Caco-2 (cell line): ENCODE data around the gene HNRNPA2B1. TPM values are rescaled to one million over a fixed set of nuclear protein-coding genes. Genes with fewer than 3 reads are reported as not detected.

Experiments
- BruUV-seq: library from RNA; stranded (reverse); fragments of 400-500 nt; replicated peaks from 2 replicates; lab custom pipeline; 2021; lab: Mats Ljungman, UMichigan
- CTCF ChIA-PET: fragments of 300-600 bp; sonication (Branson Sonifier 250); formaldehyde crosslinking; loops from one replicate; lab custom pipeline; 2022; ENCODE audit warnings: antibody characterized with exemption; lab: Charles Lee
- POLR2A ChIA-PET: fragments of 300-600 bp; sonication (Branson Sonifier 250); formaldehyde crosslinking; loops from one replicate; lab custom pipeline; 2022; ENCODE audit warnings: antibody characterized with exemption; lab: Charles Lee
- DNase-seq, 2 experiments: peaks; one replicate each; pipeline versions ENCODE4 v3.0.0 to v3.0.0-alpha.2; 2020 to 2022
- H3K27me3 ChIP-seq: replicated peaks from 2 replicates; pipeline ENCODE4 v1.6.0; 2011; ENCODE audit warnings: low read length; ENCODE audit not compliant: control insufficient read depth, insufficient read depth
- H3K36me3 ChIP-seq: 2 replicates; pipeline ENCODE4 v1.5.1; 2011; ENCODE audit warnings: low read length; ENCODE audit not compliant: control insufficient read depth, insufficient read depth
- H3K4me1 ChIP-seq: fragments of 250-450 bp; sonication (Bioruptor Pico); 2 replicates; pipeline ENCODE4 v1.5.1; 2020; ENCODE audit warnings: mild to moderate bottlenecking
- H3K4me3 ChIP-seq: 2 replicates; pipeline ENCODE4 v1.5.1; 2011; ENCODE audit warnings: low read depth, mild to moderate bottlenecking, control low read depth, low read length
- H3K9me3 ChIP-seq: fragments of 250-450 bp; sonication (Bioruptor Pico); 2 replicates; pipeline ENCODE4 v1.5.1; 2020; ENCODE audit warnings: mild to moderate bottlenecking, moderate library complexity
- H3K27ac Mint-ChIP-seq: one replicate; pipeline ENCODE4 v1.8.0; 2022; ENCODE audit warnings: mixed read lengths; ENCODE audit not compliant: unreplicated experiment
- H3K27me3 Mint-ChIP-seq: one replicate; pipeline ENCODE4 v1.8.0; 2022; ENCODE audit warnings: mixed read lengths; ENCODE audit not compliant: insufficient read depth, unreplicated experiment
- H3K36me3 Mint-ChIP-seq: one replicate; pipeline ENCODE4 v1.8.0; 2022; ENCODE audit warnings: mild to moderate bottlenecking, mixed read lengths; ENCODE audit not compliant: insufficient read depth, unreplicated experiment
- H3K4me1 Mint-ChIP-seq: one replicate; pipeline ENCODE4 v1.8.0; 2022; ENCODE audit warnings: low read depth, mixed read lengths; ENCODE audit not compliant: unreplicated experiment
- H3K4me3 Mint-ChIP-seq: one replicate; pipeline ENCODE4 v1.8.0; 2022; ENCODE audit warnings: mild to moderate bottlenecking, moderate library complexity, mixed read lengths; ENCODE audit not compliant: unreplicated experiment
- H3K9me3 Mint-ChIP-seq: one replicate; pipeline ENCODE4 v1.8.0; 2022; ENCODE audit warnings: mixed read lengths; ENCODE audit not compliant: unreplicated experiment
- CTCF ChIP-seq, 2 experiments: fragments of 200-600 bp in 1 of 2; IDR thresholded peaks; 1 replicate in 1 of 2; 2 replicates in 1 of 2; pipeline versions ENCODE4 v1.5.1 to v1.8.0; 2011 to 2022; ENCODE audit warnings: antibody characterized with exemption in 1 of 2, control low read depth in 1 of 2, inconsistent platforms in 1 of 2, low read depth in 1 of 2, low read length in 1 of 2, mild to moderate bottlenecking in 1 of 2, moderate library complexity in 1 of 2; ENCODE audit not compliant: insufficient read depth in 1 of 2, severe bottlenecking in 1 of 2, unreplicated experiment in 1 of 2
- intact Hi-C: fragments of 100-400 bp; cut with micrococcal nuclease; formaldehyde crosslinking; loops from one replicate; pipeline ENCODE4 v1.10.0; 2022; ENCODE audit not compliant: unreplicated experiment
- total RNA-seq: library from RNA; stranded (reverse); gene quantifications from 2 replicates; pipeline ENCODE4 v1.2.3, GENCODE V29; 2022

The HNRNPA2B1 gene
- total RNA-seq, 1 experiment from 2014 or later, result 799 TPM

- Histone ChIP-seq H3K4me1 (peaks cover 13% of the 10 kb centered on the region), H3K36me3 (0 out of 2 replicates have a peak, but pooled peaks cover 1% of the 10 kb centered on the region), H3K4me3 (no peak overlapping the region), H3K27me3 (no peaks in the 10 kb centered on the region), H3K9me3 (no peaks in the 10 kb centered on the region)
- H3K27me3 Mint-ChIP-seq, result no peaks in the 10 kb centered on the region
- H3K4me1 Mint-ChIP-seq, result peaks cover 21% of the 10 kb centered on the region
- TF ChIP-seq CTCF (IDR thresholded peaks at IDR 0.05; ENCODE audit: insufficient read depth in 1 of 2, low read depth in 1 of 2, low read length in 1 of 2, severe bottlenecking in 1 of 2, unreplicated experiment in 1 of 2), result no peak
- H3K4me3 Mint-ChIP-seq, result no peak overlapping the region
- H3K27ac Mint-ChIP-seq, result peak overlapping the region; percentile 64
- no peaks in the 10 kb centered on the region for H3K9me3 Mint-ChIP-seq
- intact Hi-C loops, result loop anchor here (10.0 kb wide), 1 partner anchor 176 kb away; no protein-coding TSS in a partner anchor
- no TSS peak for BruUV-seq
- ChIA-PET CTCF (interaction anchor here (0.6 kb wide), 1 partner anchor 190 kb away, joined by 3 read pairs; no protein-coding TSS in a partner anchor), POLR2A (no interaction called here)
- peak in 1 of 2 experiments; percentile 34 for DNase-seq
- H3K36me3 Mint-ChIP-seq, result peaks cover 86% of the 10 kb centered on the region
Measured at GRCh38 chr7:26180792-26181198, 19.8 kb downstream of the HNRNPA2B1 start.

- H3K27ac Mint-ChIP-seq, result peak overlapping the region; percentile 64
- ChIA-PET CTCF (interaction anchor here (0.6 to 0.8 kb wide), 4 partner anchors 28 to 920 kb away, joined by 3 to 4 read pairs (median 3); partner anchors contain the start of gene NFE2L3), POLR2A (no interaction called here)
- H3K36me3 Mint-ChIP-seq, result peaks cover 78% of the 10 kb centered on the region
- intact Hi-C loops, result loop anchor here (1.0 to 10.0 kb wide), 2 partner anchors 27 to 175 kb away; no protein-coding TSS in a partner anchor
- Histone ChIP-seq H3K36me3 (0 out of 2 replicates have a peak, but pooled peaks cover 1% of the 10 kb centered on the region), H3K27me3 (no peaks in the 10 kb centered on the region), H3K4me1 (peaks cover 17% of the 10 kb centered on the region), H3K4me3 (no peak overlapping the region), H3K9me3 (no peaks in the 10 kb centered on the region)
- no peaks in the 10 kb centered on the region for H3K9me3 Mint-ChIP-seq
- DNase-seq, result no peak
- TF ChIP-seq CTCF (IDR thresholded peaks at IDR 0.05; ENCODE audit: insufficient read depth in 1 of 2, low read depth in 1 of 2, low read length in 1 of 2, severe bottlenecking in 1 of 2, unreplicated experiment in 1 of 2), result no peak
- no peak overlapping the region for H3K4me3 Mint-ChIP-seq
- peaks cover 13% of the 10 kb centered on the region for H3K4me1 Mint-ChIP-seq
- no peaks in the 10 kb centered on the region for H3K27me3 Mint-ChIP-seq
- BruUV-seq, result no TSS peak
Measured at GRCh38 chr7:26179826-26180497, 20.6 kb downstream of the HNRNPA2B1 start.

- Mint-ChIP-seq H3K36me3 (peaks cover 73% of the 10 kb centered on the region), H3K27me3 (no peaks in the 10 kb centered on the region), H3K27ac (no peak overlapping the region), H3K4me1 (peaks cover 9% of the 10 kb centered on the region), H3K4me3 (no peak overlapping the region), H3K9me3 (no peaks in the 10 kb centered on the region)
- TF ChIP-seq CTCF (IDR thresholded peaks at IDR 0.05; ENCODE audit: insufficient read depth in 1 of 2, low read depth in 1 of 2, low read length in 1 of 2, severe bottlenecking in 1 of 2, unreplicated experiment in 1 of 2), result no peak
- no peak for DNase-seq
- H3K27me3 ChIP-seq, result no peaks in the 10 kb centered on the region
- peaks cover 21% of the 10 kb centered on the region for H3K4me1 ChIP-seq
- POLR2A ChIA-PET, result no interaction called here
- no peak overlapping the region for H3K4me3 ChIP-seq
- intact Hi-C loops, result loop anchor here (1.0 kb wide), 1 partner anchor 26 kb away; no protein-coding TSS in a partner anchor
- CTCF ChIA-PET, result interaction anchor here (0.6 to 0.8 kb wide), 3 partner anchors 27 to 920 kb away, joined by 3 to 4 read pairs (median 3); partner anchors contain the start of gene NFE2L3
- 0 out of 2 replicates have a peak, but pooled peaks cover 1% of the 10 kb centered on the region for H3K36me3 ChIP-seq
- H3K9me3 ChIP-seq, result no peaks in the 10 kb centered on the region
- BruUV-seq, result no TSS peak
Measured at GRCh38 chr7:26179422-26179821, 21.1 kb downstream of the HNRNPA2B1 start.
